Neural progenitor cell (in vitro differentiated cells): ENCODE data around the gene WDR70. TPM values are rescaled to one million over a fixed set of nuclear protein-coding genes. Genes with fewer than 3 reads are reported as not detected.

Experiments
- DNase-seq: peaks from one replicate; pipeline ENCODE4 v3.0.0-alpha.2; 2016; ENCODE audit warnings: low spot score
- H2AFZ ChIP-seq: fragments of 200-600 bp; sonication (generic); replicated peaks from 2 replicates; pipeline ENCODE4 v1.6.1; 2016; ENCODE audit warnings: antibody characterized with exemption
- H3F3A ChIP-seq: fragments of 200-600 bp; sonication (generic); 2 replicates; pipeline ENCODE4 v1.6.1; 2016; ENCODE audit warnings: antibody characterized with exemption, low read depth
- H3K27ac ChIP-seq: fragments of 200-600 bp; sonication (generic); 2 replicates; pipeline ENCODE4 v1.5.1; 2016; ENCODE audit warnings: mild to moderate bottlenecking
- H3K27me3 ChIP-seq: fragments of 200-600 bp; sonication (generic); 2 replicates; pipeline ENCODE4 v1.6.1; 2016; ENCODE audit warnings: mild to moderate bottlenecking, moderate library complexity
- H3K36me3 ChIP-seq: fragments of 200-600 bp; sonication (generic); 2 replicates; pipeline ENCODE4 v1.5.1; 2016
- H3K4me1 ChIP-seq: fragments of 200-600 bp; sonication (generic); 2 replicates; pipeline ENCODE4 v1.6.1; 2016; ENCODE audit warnings: mixed run types
- H3K4me2 ChIP-seq: fragments of 200-600 bp; sonication (generic); 2 replicates; pipeline ENCODE4 v1.6.1; 2016
- H3K4me3 ChIP-seq: fragments of 200-600 bp; sonication (generic); 2 replicates; pipeline ENCODE4 v1.5.1; 2016
- H3K79me2 ChIP-seq: fragments of 200-600 bp; sonication (generic); 2 replicates; pipeline ENCODE4 v1.6.1; 2016; ENCODE audit warnings: low read depth
- H3K9ac ChIP-seq: fragments of 200-600 bp; sonication (generic); 2 replicates; pipeline ENCODE4 v1.6.1; 2016
- H3K9me3 ChIP-seq: fragments of 200-600 bp; sonication (generic); 2 replicates; pipeline ENCODE4 v1.5.1; 2016; ENCODE audit warnings: low read depth
- H4K20me1 ChIP-seq: fragments of 200-600 bp; sonication (generic); 2 replicates; pipeline ENCODE4 v1.6.1; 2016; ENCODE audit warnings: low read depth
- H3K27ac Mint-ChIP-seq: 3 replicates; pipeline ENCODE4 v1.8.0; 2021; ENCODE audit warnings: mixed read lengths
- H3K27me3 Mint-ChIP-seq: 2 replicates; pipeline ENCODE4 v1.8.0; 2022; ENCODE audit warnings: low read depth, mild to moderate bottlenecking, inconsistent platforms, moderate library complexity, mixed read lengths; ENCODE audit not compliant: insufficient read depth
- H3K36me3 Mint-ChIP-seq: 3 replicates; pipeline ENCODE4 v1.8.0; 2021; ENCODE audit warnings: mixed read lengths
- H3K4me1 Mint-ChIP-seq: 3 replicates; pipeline ENCODE4 v1.8.0; 2021; ENCODE audit warnings: mixed read lengths
- H3K4me3 Mint-ChIP-seq: 3 replicates; pipeline ENCODE4 v1.8.0; 2021; ENCODE audit warnings: mild to moderate bottlenecking, moderate library complexity, mixed read lengths
- H3K9me3 Mint-ChIP-seq: 3 replicates; pipeline ENCODE4 v1.8.0; 2020; ENCODE audit warnings: mixed read lengths
- CTCF ChIP-seq: fragments of 200-600 bp; sonication (generic); IDR thresholded peaks from 2 replicates; pipeline ENCODE4 v1.5.1; 2017; ENCODE audit warnings: antibody characterized with exemption, mild to moderate bottlenecking
- EZH2 ChIP-seq: fragments of 200-600 bp; sonication (generic); IDR thresholded peaks from 2 replicates; pipeline ENCODE4 v1.6.1; 2017; ENCODE audit warnings: antibody characterized with exemption, mild to moderate bottlenecking, moderate library complexity
- EZH2phosphoT487 ChIP-seq: fragments of 200-600 bp; sonication (generic); IDR thresholded peaks from 2 replicates; pipeline ENCODE4 v1.6.1; 2017; ENCODE audit warnings: antibody characterized with exemption
- total RNA-seq: library from RNA; depleted of rRNA; stranded (reverse); fragments of >200 nt; gene quantifications from 2 replicates; pipeline ENCODE4 v1.2.3, GENCODE V29; 2015; ENCODE audit warnings: low replicate concordance

The WDR70 gene
- total RNA-seq, 1 donor from 2014 or later = 46.2 TPM

GRCh38 chr5:37768371-37768770 lies 389.3 kb downstream of the WDR70 start:
- no peak overlapping the region for H3K9ac ChIP-seq
- Mint-ChIP-seq H3K27ac (no peak overlapping the region), H3K4me1 (peaks cover 6% of the 10 kb centered on the region), H3K9me3 (no peaks in the 10 kb centered on the region), H3K4me3 (no peak overlapping the region), H3K27me3 (no peaks in the 10 kb centered on the region), H3K36me3 (no peaks in the 10 kb centered on the region)
- TF ChIP-seq CTCF = no peak
- no peak for TF ChIP-seq EZH2phosphoT487
- TF ChIP-seq EZH2 = no peak
- DNase-seq = no peak
- H3K27me3 ChIP-seq = no peaks in the 10 kb centered on the region
- no peak overlapping the region for H3K4me2 ChIP-seq
- H3K9me3 ChIP-seq = no peaks in the 10 kb centered on the region
- H4K20me1 ChIP-seq = no peaks in the 10 kb centered on the region
- no peak overlapping the region for H3K27ac ChIP-seq
- H3K36me3 ChIP-seq = no peaks in the 10 kb centered on the region
- no peak overlapping the region for H2AFZ ChIP-seq
- H3K4me3 ChIP-seq = no peak overlapping the region
- H3K4me1 ChIP-seq = no peaks in the 10 kb centered on the region
- H3F3A ChIP-seq = no peaks in the 10 kb centered on the region
- H3K79me2 ChIP-seq = no peaks in the 10 kb centered on the region

GRCh38 chr5:37769108-37769507 lies 390.0 kb downstream of the WDR70 start:
- H3K4me2 ChIP-seq = no peak overlapping the region
- H3K36me3 ChIP-seq = no peaks in the 10 kb centered on the region
- no peak overlapping the region for H2AFZ ChIP-seq
- H3K27ac ChIP-seq = no peak overlapping the region
- H3K4me1 Mint-ChIP-seq = peaks cover 6% of the 10 kb centered on the region
- no peaks in the 10 kb centered on the region for H3K9me3 ChIP-seq
- no peaks in the 10 kb centered on the region for H3K79me2 ChIP-seq
- H3K4me1 ChIP-seq = no peaks in the 10 kb centered on the region
- H3K27ac Mint-ChIP-seq = no peak overlapping the region
- no peak for TF ChIP-seq CTCF
- TF ChIP-seq EZH2phosphoT487 = no peak
- no peak for TF ChIP-seq EZH2
- no peaks in the 10 kb centered on the region for H3F3A ChIP-seq
- DNase-seq = no peak
- H3K9me3 Mint-ChIP-seq = no peaks in the 10 kb centered on the region
- H3K27me3 Mint-ChIP-seq = no peaks in the 10 kb centered on the region
- no peaks in the 10 kb centered on the region for H4K20me1 ChIP-seq
- no peak overlapping the region for H3K9ac ChIP-seq
- no peaks in the 10 kb centered on the region for H3K36me3 Mint-ChIP-seq
- H3K4me3 Mint-ChIP-seq = no peak overlapping the region
- no peak overlapping the region for H3K4me3 ChIP-seq
- H3K27me3 ChIP-seq = no peaks in the 10 kb centered on the region

- no peaks in the 10 kb centered on the region for H3K9me3 ChIP-seq
- no peaks in the 10 kb centered on the region for H3F3A ChIP-seq
- H2AFZ ChIP-seq = no peak overlapping the region
- H3K4me3 ChIP-seq = no peak overlapping the region
- H3K4me3 Mint-ChIP-seq = no peak overlapping the region
- no peak overlapping the region for H3K4me2 ChIP-seq
- no peaks in the 10 kb centered on the region for H3K36me3 ChIP-seq
- no peaks in the 10 kb centered on the region for H3K36me3 Mint-ChIP-seq
- H3K27me3 ChIP-seq = no peaks in the 10 kb centered on the region
- DNase-seq = no peak
- H3K79me2 ChIP-seq = no peaks in the 10 kb centered on the region
- no peak overlapping the region for H3K9ac ChIP-seq
- no peak overlapping the region for H3K27ac Mint-ChIP-seq
- peaks cover 6% of the 10 kb centered on the region for H3K4me1 Mint-ChIP-seq
- no peaks in the 10 kb centered on the region for H3K4me1 ChIP-seq
- peaks cover under 1% of the 10 kb centered on the region for H3K9me3 Mint-ChIP-seq
- no peaks in the 10 kb centered on the region for H4K20me1 ChIP-seq
- TF ChIP-seq CTCF (no peak), EZH2 (no peak), EZH2phosphoT487 (no peak)
- H3K27me3 Mint-ChIP-seq = no peaks in the 10 kb centered on the region
- no peak overlapping the region for H3K27ac ChIP-seq
These were observed 390.7 kb downstream of the WDR70 start for GRCh38 chr5:37769840-37770239.

- H3K27ac ChIP-seq = no peak overlapping the region
- DNase-seq = no peak
- H3K79me2 ChIP-seq = no peaks in the 10 kb centered on the region
- no peak overlapping the region for H3K9ac ChIP-seq
- H3F3A ChIP-seq = no peaks in the 10 kb centered on the region
- H3K9me3 Mint-ChIP-seq = peaks cover 7% of the 10 kb centered on the region
- H3K4me1 ChIP-seq = no peaks in the 10 kb centered on the region
- no peak overlapping the region for H3K4me3 Mint-ChIP-seq
- no peak overlapping the region for H3K4me3 ChIP-seq
- no peaks in the 10 kb centered on the region for H3K36me3 Mint-ChIP-seq
- H3K27ac Mint-ChIP-seq = no peak overlapping the region
- H3K27me3 Mint-ChIP-seq = no peaks in the 10 kb centered on the region
- H2AFZ ChIP-seq = no peak overlapping the region
- TF ChIP-seq EZH2 = no peak
- TF ChIP-seq EZH2phosphoT487 = no peak
- no peak for TF ChIP-seq CTCF
- H3K27me3 ChIP-seq = no peaks in the 10 kb centered on the region
- no peaks in the 10 kb centered on the region for H4K20me1 ChIP-seq
- no peaks in the 10 kb centered on the region for H3K36me3 ChIP-seq
- peaks cover 6% of the 10 kb centered on the region for H3K4me1 Mint-ChIP-seq
- peaks cover 3% of the 10 kb centered on the region for H3K9me3 ChIP-seq
- H3K4me2 ChIP-seq = no peak overlapping the region
These were observed 391.7 kb downstream of the WDR70 start for GRCh38 chr5:37770786-37771185.
